Measurements from ENCODE around the gene KCNT2. TPM values are rescaled to one million over a fixed set of nuclear protein-coding genes. Genes with fewer than 3 reads are reported as not detected.

The KCNT2 gene
- total and polyA plus RNA-seq, 2 donors (not counting 3 experiments of a cell fraction or from before 2014, with no cell fraction given): 0.46 to 1.6 TPM

DNA sequence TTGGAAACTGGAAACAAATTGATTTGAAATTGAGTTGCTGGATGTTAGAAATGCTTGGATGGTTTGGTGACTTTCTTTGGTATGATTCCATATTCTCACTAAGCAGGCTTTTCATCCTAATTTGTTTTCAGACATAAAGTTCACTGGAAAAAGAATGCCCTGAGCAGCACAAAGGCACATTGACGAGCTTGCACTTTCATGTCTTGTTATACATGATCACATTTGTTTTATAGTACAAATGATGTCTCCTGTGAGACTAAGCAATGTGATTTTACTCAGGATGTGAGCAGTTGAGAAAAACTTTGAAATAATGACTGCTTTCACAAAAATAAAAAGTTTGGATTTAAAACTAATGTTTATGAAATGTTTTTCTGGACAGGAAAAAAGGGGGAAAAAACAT, 63.6 kb downstream of the KCNT2 start:
- intact Hi-C loops (cut with micrococcal nuclease) (no loop called here), dilution Hi-C loops (cut with MboI; ENCODE audit: extremely low pct_ligation_motif_present, low sequenced_read_pairs) (no loop called here)
- no peak overlapping the region for H2AFZ ChIP-seq (ENCODE audit: low read depth, low read length)
- no peaks in the 10 kb centered on the region for H3K9me1 ChIP-seq (replicated peaks; ENCODE audit: control insufficient read depth, extremely low read depth, insufficient read depth, low read length)
- ChIA-PET CTCF (interaction anchor here (0.6 to 1.0 kb wide), 2 partner anchors 25 to 39 kb away, joined by 3 read pairs; no protein-coding TSS in a partner anchor), POLR2A (no interaction called here)
- no peak overlapping the region for H3K4me3 ChIP-seq (replicated peaks in 1 of 3; ENCODE audit: insufficient read depth in 1 of 3, low read depth in 1 of 3, low read length in 3 of 3)
- H3K27me3 ChIP-seq (ENCODE audit: control insufficient read depth in 2 of 2, insufficient read depth in 2 of 2, low read length in 2 of 2): no peaks in the 10 kb centered on the region
- H3K9me3 ChIP-seq (replicated peaks; ENCODE audit: control insufficient read depth, insufficient read depth, low read length): no peaks in the 10 kb centered on the region
- TF ChIP-seq MYC (IDR thresholded peaks at IDR 0.05; ENCODE audit: low read depth, low read length): no peak
- TF ChIP-seq FOS (IDR thresholded peaks at IDR 0.05; ENCODE audit: borderline replicate concordance, insufficient read depth, low read length): no peak
- no peak for TF ChIP-seq GATA2 (IDR thresholded peaks at IDR 0.05; ENCODE audit: insufficient read depth, insufficient read length, low read depth, low read length)
- TF ChIP-seq, protein P1, sequence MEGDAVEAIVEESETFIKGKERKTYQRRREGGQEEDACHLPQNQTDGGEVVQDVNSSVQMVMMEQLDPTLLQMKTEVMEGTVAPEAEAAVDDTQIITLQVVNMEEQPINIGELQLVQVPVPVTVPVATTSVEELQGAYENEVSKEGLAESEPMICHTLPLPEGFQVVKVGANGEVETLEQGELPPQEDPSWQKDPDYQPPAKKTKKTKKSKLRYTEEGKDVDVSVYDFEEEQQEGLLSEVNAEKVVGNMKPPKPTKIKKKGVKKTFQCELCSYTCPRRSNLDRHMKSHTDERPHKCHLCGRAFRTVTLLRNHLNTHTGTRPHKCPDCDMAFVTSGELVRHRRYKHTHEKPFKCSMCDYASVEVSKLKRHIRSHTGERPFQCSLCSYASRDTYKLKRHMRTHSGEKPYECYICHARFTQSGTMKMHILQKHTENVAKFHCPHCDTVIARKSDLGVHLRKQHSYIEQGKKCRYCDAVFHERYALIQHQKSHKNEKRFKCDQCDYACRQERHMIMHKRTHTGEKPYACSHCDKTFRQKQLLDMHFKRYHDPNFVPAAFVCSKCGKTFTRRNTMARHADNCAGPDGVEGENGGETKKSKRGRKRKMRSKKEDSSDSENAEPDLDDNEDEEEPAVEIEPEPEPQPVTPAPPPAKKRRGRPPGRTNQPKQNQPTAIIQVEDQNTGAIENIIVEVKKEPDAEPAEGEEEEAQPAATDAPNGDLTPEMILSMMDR (IDR thresholded peaks at IDR 0.05; ENCODE audit: extremely low read depth in 1 of 2, insufficient read depth in 1 of 2, low read depth in 1 of 2, low read length in 2 of 2): no peak
- TF ChIP-seq POLR2AphosphoS5 (IDR thresholded peaks at IDR 0.05; ENCODE audit: insufficient read depth, low read depth, low read length): no peak
- no peak for TF ChIP-seq JUN (IDR thresholded peaks at IDR 0.05; ENCODE audit: borderline replicate concordance, insufficient read depth, insufficient read length, low read depth)
- no peak for TF ChIP-seq EZH2 (IDR thresholded peaks at IDR 0.05; ENCODE audit: borderline replicate concordance, low read depth, low read length, severe bottlenecking)
- TF ChIP-seq, protein P2, sequence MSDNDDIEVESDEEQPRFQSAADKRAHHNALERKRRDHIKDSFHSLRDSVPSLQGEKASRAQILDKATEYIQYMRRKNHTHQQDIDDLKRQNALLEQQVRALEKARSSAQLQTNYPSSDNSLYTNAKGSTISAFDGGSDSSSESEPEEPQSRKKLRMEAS (IDR thresholded peaks at IDR 0.05; ENCODE audit: insufficient read depth, insufficient read length): no peak
- TF ChIP-seq POLR2A (IDR thresholded peaks at IDR 0.05; ENCODE audit: low read depth, low read length): no peak
- FAIRE-seq (no peak), DNase-seq (ENCODE audit: low read depth, low spot score) (no peak)
- H3K79me2 ChIP-seq (ENCODE audit: control insufficient read depth, insufficient read depth, low read length): no peaks in the 10 kb centered on the region
- no peak overlapping the region for H3K4me2 ChIP-seq (ENCODE audit: insufficient read depth, low read length)
- H3K9ac ChIP-seq (replicated peaks; ENCODE audit: extremely low read depth, insufficient read depth, low read length): no peak overlapping the region
- H3K36me3 ChIP-seq (ENCODE audit: control insufficient read depth in 2 of 2, extremely low read depth in 1 of 2, insufficient read depth in 2 of 2, low read length in 2 of 2): no peaks in the 10 kb centered on the region
- no TSS peak for BruUV-seq (replicated peaks)
- H3K4me1 ChIP-seq (ENCODE audit: control insufficient read depth, extremely low read depth, insufficient read depth, low read length): no peaks in the 10 kb centered on the region
- no peak overlapping the region for H3K27ac ChIP-seq (ENCODE audit: insufficient read depth, low read depth, low read length)
- no peaks in the 10 kb centered on the region for H4K20me1 ChIP-seq (replicated peaks; ENCODE audit: control insufficient read depth, extremely low read depth, insufficient read depth, low read length)
